ENCODE data around the gene ELMO1. TPM values are rescaled to one million over a fixed set of nuclear protein-coding genes. Genes with fewer than 3 reads are reported as not detected.

Gene ELMO1
- polyA plus RNA-seq, 1 donor (not counting 4 experiments of a cell fraction or from before 2014, with no cell fraction given), result not detected

DNA sequence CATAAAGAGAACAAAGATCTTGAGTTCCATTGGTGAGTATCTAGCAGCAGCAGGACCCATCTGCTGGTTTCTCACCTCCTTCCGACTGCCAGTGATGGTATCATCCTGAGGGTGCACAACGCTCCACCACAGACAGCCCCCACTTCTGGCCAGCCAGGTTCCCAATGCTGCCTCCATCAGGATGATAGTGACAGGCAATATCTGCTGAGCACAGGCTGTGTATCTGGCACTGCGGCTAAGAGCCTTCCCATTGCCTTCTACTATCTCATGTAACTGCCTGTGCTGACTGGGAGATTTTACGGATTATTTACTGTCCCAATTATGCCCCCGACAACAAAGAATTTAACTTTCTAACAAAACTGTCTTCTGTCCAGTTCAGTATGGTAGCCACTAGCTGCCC, 372.0 kb downstream of the ELMO1 start:
- Histone ChIP-seq H4K20me1 (ENCODE audit: control insufficient read depth, extremely low read depth, insufficient read depth, low read length) (no peaks in the 10 kb centered on the region), H3K27me3 (ENCODE audit: control insufficient read depth, extremely low read depth, insufficient read depth, low read length) (no peaks in the 10 kb centered on the region), H3K4me1 (ENCODE audit: control insufficient read depth, extremely low read depth, insufficient read depth, low read length) (no peaks in the 10 kb centered on the region), H3K9me1 (ENCODE audit: control insufficient read depth, extremely low read depth, insufficient read depth, low read length) (no peaks in the 10 kb centered on the region), H3K36me3 (ENCODE audit: control insufficient read depth in 2 of 2, extremely low read depth in 1 of 2, insufficient read depth in 2 of 2, low read length in 2 of 2) (no peaks in the 10 kb centered on the region), H3K9me3 (ENCODE audit: control insufficient read depth, low read depth, low read length) (no peaks in the 10 kb centered on the region), H3K27ac (ENCODE audit: control insufficient read depth, insufficient read depth, low read length) (no peak overlapping the region), H2AFZ (ENCODE audit: control insufficient read depth, low read length) (no peak overlapping the region), H3K4me3 (ENCODE audit: control insufficient read depth in 2 of 3, extremely low read depth in 1 of 3, insufficient read depth in 2 of 3, low read depth in 1 of 3, low read length in 3 of 3) (no peak overlapping the region), H3K79me2 (ENCODE audit: control insufficient read depth, insufficient read depth, low read length) (no peaks in the 10 kb centered on the region), H3K9ac (ENCODE audit: control insufficient read depth, extremely low read depth, insufficient read depth, low read length) (no peak overlapping the region), H3K4me2 (ENCODE audit: control insufficient read depth, extremely low read depth, insufficient read depth, low read depth, low read length) (no peak overlapping the region)
- DNase-seq (ENCODE audit: low read depth, low spot score) (no peak), FAIRE-seq (no peak)
- no peak for TF ChIP-seq CTCF (optimal IDR thresholded peaks at IDR 0.05 in 1 of 3, IDR thresholded peaks at IDR 0.05 in 1 of 3, conservative IDR thresholded peaks at IDR 0.05 in 1 of 3; ENCODE audit: extremely low read depth in 1 of 3, insufficient read depth in 2 of 3, low read length in 3 of 3)
- TF ChIP-seq EZH2 (IDR thresholded peaks at IDR 0.05; ENCODE audit: low read length), result no peak
- dilution Hi-C loops (cut with MboI; ENCODE audit: extremely low pct_ligation_motif_present, low sequenced_read_pairs), result no loop called here

DNA sequence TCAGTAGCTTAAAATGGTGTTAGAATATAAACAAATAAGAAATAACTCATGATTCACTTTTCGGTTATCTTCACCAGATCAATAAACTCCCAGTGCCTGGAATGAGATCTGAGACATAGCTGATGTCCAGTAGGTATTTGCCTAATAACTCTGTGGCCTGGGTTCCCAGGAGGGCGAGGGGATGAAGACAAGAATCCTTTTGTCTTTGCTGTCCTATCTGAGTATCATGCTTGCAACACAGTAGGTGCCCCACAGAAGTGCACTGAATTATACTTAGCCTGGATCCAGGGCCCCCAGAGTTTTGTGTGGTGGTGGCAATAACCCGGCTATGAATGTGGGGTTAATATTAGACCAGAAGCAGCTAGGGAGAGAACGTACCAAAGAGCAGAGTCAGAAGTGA, 374.3 kb downstream of the ELMO1 start:
- H3K79me2 ChIP-seq (ENCODE audit: control insufficient read depth, insufficient read depth, low read length), result no peaks in the 10 kb centered on the region
- no peak for TF ChIP-seq EZH2 (IDR thresholded peaks at IDR 0.05; ENCODE audit: low read length)
- TF ChIP-seq CTCF (optimal IDR thresholded peaks at IDR 0.05 in 1 of 3, IDR thresholded peaks at IDR 0.05 in 1 of 3, conservative IDR thresholded peaks at IDR 0.05 in 1 of 3; ENCODE audit: extremely low read depth in 1 of 3, insufficient read depth in 2 of 3, low read length in 3 of 3), result no peak
- DNase-seq (ENCODE audit: low read depth, low spot score) (no peak), FAIRE-seq (no peak)
- no peaks in the 10 kb centered on the region for H3K4me1 ChIP-seq (ENCODE audit: control insufficient read depth, extremely low read depth, insufficient read depth, low read length)
- H2AFZ ChIP-seq (ENCODE audit: control insufficient read depth, low read length), result no peak overlapping the region
- H4K20me1 ChIP-seq (ENCODE audit: control insufficient read depth, extremely low read depth, insufficient read depth, low read length), result no peaks in the 10 kb centered on the region
- no peaks in the 10 kb centered on the region for H3K9me1 ChIP-seq (ENCODE audit: control insufficient read depth, extremely low read depth, insufficient read depth, low read length)
- H3K4me3 ChIP-seq (ENCODE audit: control insufficient read depth in 2 of 3, extremely low read depth in 1 of 3, insufficient read depth in 2 of 3, low read depth in 1 of 3, low read length in 3 of 3), result no peak overlapping the region
- no peaks in the 10 kb centered on the region for H3K9me3 ChIP-seq (ENCODE audit: control insufficient read depth, low read depth, low read length)
- no peak overlapping the region for H3K4me2 ChIP-seq (ENCODE audit: control insufficient read depth, extremely low read depth, insufficient read depth, low read depth, low read length)
- H3K9ac ChIP-seq (ENCODE audit: control insufficient read depth, extremely low read depth, insufficient read depth, low read length), result no peak overlapping the region
- H3K36me3 ChIP-seq (ENCODE audit: control insufficient read depth in 2 of 2, extremely low read depth in 1 of 2, insufficient read depth in 2 of 2, low read length in 2 of 2), result no peaks in the 10 kb centered on the region
- dilution Hi-C loops (cut with MboI; ENCODE audit: extremely low pct_ligation_motif_present, low sequenced_read_pairs), result no loop called here
- no peaks in the 10 kb centered on the region for H3K27me3 ChIP-seq (ENCODE audit: control insufficient read depth, extremely low read depth, insufficient read depth, low read length)
- H3K27ac ChIP-seq (ENCODE audit: control insufficient read depth, insufficient read depth, low read length), result no peak overlapping the region

All from keratinocyte (primary cell).